ENCODE data around the gene C4A. TPM values are rescaled to one million over a fixed set of nuclear protein-coding genes. Genes with fewer than 3 reads are reported as not detected.
"Not testable (repeated sequence)": the region's sequence is repeated elsewhere in the genome, so short reads cannot be mapped to it uniquely, and the experiment has no call there.

The C4A gene
- polyA plus RNA-seq, 3 donors: 13.7 to 26.8 (median 16.1) TPM

DNA sequence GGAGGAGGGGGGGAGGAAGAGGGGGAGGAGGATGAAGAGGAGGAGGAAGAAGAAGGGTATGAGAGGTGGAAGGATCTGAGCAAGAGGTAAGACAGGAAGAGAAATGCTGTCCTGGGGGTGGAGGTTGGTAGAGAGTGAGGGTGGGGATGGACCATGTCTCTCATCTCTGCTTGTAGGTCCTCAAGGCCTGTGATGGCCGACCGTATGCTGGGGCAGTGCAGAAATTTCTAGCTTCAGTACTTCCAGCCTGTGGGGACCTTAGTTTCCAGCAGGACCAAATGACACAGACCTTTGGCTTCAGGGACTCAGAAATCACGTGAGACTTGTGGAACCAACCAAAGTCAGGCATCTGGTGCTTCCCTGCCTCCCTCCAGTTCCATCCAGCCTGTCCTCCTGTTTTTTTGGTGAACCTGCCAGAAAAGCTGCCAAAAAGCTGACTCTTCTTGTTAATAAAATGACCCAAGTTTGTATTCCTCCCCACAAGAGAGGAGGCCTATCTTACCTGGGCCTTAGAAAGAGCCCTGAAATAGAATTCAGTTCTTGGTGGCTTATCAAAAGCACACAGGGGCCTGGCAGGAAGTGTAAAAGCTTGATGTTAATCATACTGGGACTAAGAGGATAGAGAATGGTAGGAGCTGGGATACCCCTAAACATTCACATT is 2.5 kb upstream of the C4A start:
- DNase-seq: no peak

DNA sequence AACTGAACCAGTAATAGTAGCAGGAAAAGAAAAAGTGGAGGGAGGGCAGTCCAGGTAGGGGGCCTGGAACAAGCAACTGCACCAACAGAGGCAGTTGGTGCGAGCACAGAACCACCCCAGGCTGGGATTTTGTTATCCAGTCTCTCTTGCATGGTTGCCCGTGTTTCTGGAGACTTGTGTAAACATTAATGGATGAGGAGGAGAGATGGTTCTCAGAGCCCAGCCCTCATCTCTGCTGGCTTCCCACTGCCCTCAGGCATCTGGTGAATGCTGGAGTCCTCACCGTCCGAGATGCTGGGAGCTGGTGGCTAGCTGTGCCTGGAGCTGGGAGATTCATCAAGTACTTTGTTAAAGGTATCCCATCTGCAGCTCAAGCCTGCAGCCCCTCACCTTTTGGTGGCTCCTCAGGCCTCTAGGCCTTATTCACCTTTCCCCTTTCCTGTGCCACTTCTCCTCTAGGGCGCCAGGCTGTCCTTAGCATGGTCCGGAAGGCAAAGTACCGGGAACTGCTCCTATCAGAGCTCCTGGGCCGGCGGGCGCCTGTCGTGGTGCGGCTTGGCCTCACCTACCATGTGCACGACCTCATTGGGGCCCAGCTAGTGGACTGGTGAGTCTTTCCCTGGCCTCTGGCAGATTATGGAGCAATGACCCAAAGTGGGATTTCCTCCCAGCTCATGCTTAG is 1.5 kb upstream of the C4A start:
- not testable (repeated sequence) for DNase-seq

DNA sequence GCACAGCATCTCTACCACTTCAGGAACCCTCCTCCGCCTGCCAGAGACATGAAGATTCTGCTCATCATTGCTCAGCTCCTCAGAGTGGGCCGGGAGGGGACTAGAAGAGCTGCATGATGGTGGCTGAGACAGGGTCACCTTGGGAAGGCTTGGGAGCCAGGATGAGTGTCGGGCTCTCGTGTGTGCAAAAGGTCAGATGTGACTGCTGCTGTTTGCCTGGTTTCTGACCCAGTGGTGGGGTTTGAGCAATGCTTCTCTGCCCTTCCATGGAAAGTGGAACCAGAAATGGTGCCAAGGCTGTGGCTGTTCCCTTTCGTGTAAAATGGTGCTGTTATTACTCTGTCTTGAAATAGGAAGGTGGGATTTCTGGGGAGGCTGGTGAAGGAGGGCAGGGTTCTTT is 859 bp upstream of the C4A start:
- not testable (repeated sequence) for DNase-seq

DNA sequence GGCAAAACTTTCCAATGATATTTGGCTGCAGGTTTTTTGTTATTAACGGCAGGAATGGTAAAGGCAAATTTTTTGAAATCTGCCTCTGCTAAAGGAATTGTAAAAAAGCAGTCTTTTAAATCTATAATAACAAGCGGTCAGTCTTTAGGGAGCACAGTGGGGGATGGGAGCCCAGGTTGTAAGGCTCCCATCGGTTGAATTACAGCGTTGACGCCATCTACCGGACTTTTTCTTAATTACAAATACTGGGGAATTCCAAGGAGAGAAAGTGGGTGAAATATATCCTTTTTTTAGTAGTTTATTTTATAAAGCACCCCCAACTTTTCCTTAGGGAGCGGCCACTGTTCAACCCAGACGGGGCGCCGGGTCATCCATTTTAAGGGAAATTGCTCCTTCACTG is 7.5 kb downstream of the C4A start:
- DNase-seq: not testable (repeated sequence)

DNA sequence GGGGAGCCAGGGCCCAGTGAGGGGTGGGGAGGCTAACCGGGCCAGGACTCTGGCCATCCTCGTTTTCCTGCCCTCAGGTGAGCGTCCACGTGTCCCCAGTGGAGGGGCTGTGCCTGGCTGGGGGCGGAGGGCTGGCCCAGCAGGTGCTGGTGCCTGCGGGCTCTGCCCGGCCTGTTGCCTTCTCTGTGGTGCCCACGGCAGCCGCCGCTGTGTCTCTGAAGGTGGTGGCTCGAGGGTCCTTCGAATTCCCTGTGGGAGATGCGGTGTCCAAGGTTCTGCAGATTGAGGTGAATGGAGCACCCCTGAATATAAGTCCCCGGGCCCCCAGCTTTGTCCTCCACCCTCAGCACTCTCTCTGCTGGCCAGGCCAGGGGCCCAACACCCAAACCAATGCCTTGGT is 12.6 kb downstream of the C4A start:
- not testable (repeated sequence) for DNase-seq

DNA sequence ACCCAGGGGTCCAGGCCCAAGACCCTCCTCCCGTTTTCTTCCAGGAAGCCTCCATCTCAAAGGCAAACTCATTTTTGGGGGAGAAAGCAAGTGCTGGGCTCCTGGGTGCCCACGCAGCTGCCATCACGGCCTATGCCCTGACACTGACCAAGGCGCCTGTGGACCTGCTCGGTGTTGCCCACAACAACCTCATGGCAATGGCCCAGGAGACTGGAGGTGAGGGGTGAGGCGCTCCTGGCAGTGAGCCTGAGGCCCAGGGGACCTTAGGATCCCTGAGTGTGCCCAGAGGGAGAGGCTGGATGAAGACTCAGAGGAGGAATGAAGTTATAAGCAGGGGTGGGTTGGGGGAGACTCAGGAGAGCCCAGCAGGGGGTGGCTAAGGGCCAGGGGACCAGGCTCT is 14.5 kb downstream of the C4A start:
- not testable (repeated sequence) for DNase-seq

GRCh38 chr6:32002546-32003268 is 20.9 kb downstream of the C4A start:
- DNase-seq: not testable (repeated sequence)

GRCh38 chr6:32003301-32003700 is 21.4 kb downstream of the C4A start:
- not testable (repeated sequence) for DNase-seq

DNA sequence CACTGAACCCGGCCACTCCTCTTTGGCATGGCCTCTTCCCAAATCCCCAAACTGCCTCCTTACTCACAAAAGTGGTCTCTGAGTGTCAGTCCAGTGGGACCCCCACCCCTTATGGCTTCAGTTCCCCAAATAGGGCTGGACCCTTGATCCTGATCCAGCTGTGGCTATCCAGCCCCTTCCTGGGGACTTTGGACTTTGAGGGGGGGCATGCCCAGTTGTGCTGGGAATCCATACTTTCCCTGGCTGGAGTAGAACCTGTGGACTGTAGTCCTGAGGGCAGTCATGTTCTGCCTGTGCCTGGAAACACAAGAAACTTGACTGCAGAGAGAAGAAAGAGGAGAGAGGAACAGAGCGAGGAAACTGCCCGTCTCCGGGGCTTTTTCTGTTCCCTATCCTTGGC is 22.5 kb downstream of the C4A start:
- DNase-seq: not testable (repeated sequence)

DNA sequence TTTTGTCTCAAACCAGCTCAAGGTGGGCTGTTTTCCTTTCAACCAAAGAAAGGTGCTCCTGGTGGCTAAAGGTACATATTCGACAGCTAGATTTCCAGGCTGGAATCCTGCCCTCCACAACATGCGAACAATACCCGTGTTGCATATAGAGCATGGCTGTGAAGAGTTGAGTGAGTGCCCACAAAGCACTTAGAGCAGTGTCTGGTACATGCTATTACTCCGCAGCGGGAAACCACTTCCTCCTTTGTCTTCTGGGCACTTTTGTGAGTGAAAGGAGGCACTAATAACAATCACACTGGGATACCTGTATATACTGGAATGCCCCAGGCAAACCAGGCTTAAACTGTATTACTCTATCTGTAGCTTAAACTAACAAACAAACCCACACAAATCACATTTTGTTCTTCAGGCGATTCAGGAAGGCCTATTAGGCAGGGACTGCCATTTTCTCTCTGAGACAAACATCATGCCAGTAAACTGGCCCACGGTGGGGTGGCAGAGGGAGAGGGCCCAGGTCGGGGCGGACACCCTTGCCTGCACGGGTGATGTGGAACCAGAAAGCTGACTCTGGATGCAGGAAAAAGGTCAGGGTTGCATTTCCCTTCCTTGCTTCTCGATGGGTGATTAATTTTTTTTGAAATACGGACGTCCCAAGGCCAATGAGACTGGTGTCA is 23.1 kb downstream of the C4A start:
- not testable (repeated sequence) for DNase-seq

DNA sequence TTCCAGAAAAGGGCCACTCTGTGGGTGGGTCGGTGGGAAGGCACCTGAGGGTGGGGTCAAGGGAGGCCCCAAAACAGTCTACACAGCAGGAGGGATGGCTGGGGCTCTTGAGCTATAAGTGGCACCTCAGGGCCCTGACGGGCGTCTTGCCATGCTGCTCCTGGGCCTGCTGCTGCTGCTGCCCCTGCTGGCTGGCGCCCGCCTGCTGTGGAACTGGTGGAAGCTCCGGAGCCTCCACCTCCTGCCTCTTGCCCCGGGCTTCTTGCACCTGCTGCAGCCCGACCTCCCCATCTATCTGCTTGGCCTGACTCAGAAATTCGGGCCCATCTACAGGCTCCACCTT is 23.7 kb downstream of the C4A start:
- DNase-seq: not testable (repeated sequence)

- DNase-seq: not testable (repeated sequence)
These were observed 24.2 kb downstream of the C4A start for GRCh38 chr6:32005991-32006529.

- DNase-seq: not testable (repeated sequence)
These were observed 25.2 kb downstream of the C4A start for GRCh38 chr6:32007086-32007485.

- DNase-seq: not testable (repeated sequence)
These were observed 26.2 kb downstream of the C4A start for GRCh38 chr6:32008037-32008436.

GRCh38 chr6:32008616-32009015 is 26.8 kb downstream of the C4A start:
- DNase-seq: not testable (repeated sequence)

DNA sequence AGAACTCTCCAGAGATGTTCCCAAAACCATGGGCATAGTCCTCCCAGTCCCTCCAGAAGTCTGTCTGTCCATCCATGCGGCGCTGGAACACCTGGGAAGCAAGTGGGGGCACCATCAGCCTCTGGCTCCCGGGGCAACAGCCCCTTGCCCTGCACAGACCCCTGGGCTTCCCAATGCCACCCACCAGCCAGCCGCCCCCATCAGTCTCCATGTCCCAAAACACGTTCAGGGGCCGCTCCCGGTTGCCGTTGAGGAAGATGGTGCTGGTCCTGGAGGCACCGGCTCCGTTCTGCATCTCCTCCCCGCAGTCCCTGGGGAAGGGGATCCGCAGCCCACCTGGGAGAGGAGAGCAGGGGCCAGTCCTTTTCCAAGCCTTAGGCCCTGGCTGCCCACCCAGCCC is 27.7 kb downstream of the C4A start:
- DNase-seq: not testable (repeated sequence)

GRCh38 chr6:32010856-32011530 is 29.1 kb downstream of the C4A start:
- DNase-seq: not testable (repeated sequence)

- DNase-seq: not testable (repeated sequence)
These were observed 31.2 kb downstream of the C4A start for GRCh38 chr6:32012941-32013617.

DNA sequence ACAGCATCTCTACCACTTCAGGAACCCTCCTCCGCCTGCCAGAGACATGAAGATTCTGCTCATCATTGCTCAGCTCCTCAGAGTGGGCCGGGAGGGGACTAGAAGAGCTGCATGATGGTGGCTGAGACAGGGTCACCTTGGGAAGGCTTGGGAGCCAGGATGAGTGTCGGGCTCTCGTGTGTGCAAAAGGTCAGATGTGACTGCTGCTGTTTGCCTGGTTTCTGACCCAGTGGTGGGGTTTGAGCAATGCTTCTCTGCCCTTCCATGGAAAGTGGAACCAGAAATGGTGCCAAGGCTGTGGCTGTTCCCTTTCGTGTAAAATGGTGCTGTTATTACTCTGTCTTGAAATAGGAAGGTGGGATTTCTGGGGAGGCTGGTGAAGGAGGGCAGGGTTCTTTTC is 31.9 kb downstream of the C4A start:
- not testable (repeated sequence) for DNase-seq

DNA sequence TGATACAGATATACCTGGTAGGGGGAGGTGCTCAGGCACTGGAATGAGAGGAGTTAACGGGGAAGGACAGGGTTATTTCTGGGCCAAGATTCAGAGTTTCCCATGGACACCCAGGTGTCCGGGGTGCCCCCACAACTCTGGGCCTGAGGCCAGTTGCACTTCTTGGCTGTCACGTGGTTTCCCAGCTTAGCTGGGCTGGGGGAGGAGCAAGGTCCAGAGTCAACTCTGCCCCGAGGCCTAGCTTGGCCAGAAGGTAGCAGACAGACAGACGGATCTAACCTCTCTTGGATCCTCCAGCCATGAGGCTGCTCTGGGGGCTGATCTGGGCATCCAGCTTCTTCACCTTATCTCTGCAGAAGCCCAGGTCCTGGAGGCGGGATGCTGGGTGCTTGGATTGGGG is 32.7 kb downstream of the C4A start, which contains the start of gene C4B:
Gene C4B (plus strand): TSS at position 249 of the 400 bp plus-strand sequence. CDS start 51 bp downstream, at position 300.
- not testable (repeated sequence) for DNase-seq

DNA sequence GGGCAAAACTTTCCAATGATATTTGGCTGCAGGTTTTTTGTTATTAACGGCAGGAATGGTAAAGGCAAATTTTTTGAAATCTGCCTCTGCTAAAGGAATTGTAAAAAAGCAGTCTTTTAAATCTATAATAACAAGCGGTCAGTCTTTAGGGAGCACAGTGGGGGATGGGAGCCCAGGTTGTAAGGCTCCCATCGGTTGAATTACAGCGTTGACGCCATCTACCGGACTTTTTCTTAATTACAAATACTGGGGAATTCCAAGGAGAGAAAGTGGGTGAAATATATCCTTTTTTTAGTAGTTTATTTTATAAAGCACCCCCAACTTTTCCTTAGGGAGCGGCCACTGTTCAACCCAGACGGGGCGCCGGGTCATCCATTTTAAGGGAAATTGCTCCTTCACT is 40.2 kb downstream of the C4A start:
- not testable (repeated sequence) for DNase-seq

Measured in renal pelvis (tissue), 4 donors.